Muscle layer of colon (tissue), 2 donors: ENCODE results near the gene MAP4K3.
"Not testable (repeated sequence)": the region's sequence is repeated elsewhere in the genome, so short reads cannot be mapped to it uniquely, and the experiment has no call there.

ENCODE experiments used
- H3K27ac ChIP-seq: one replicate; pipeline ENCODE4 v1.7.0; 2013; ENCODE audit warnings: low read depth, mild to moderate bottlenecking, low read length, moderate library complexity
- H3K27me3 ChIP-seq, 2 donors: one replicate each; pipeline ENCODE4 v1.7.0; 2013; ENCODE audit warnings: low read length in 2 of 2, mild to moderate bottlenecking in 2 of 2; ENCODE audit not compliant: insufficient read depth in 2 of 2, control insufficient read depth in 1 of 2
- H3K36me3 ChIP-seq: one replicate; pipeline ENCODE4 v1.7.0; 2013; ENCODE audit warnings: mild to moderate bottlenecking, low read length; ENCODE audit not compliant: insufficient read depth
- H3K4me1 ChIP-seq: one replicate; pipeline ENCODE4 v1.7.0; 2013; ENCODE audit warnings: mild to moderate bottlenecking, low read length; ENCODE audit not compliant: insufficient read depth
- H3K4me3 ChIP-seq, 2 donors: one replicate each; pipeline ENCODE4 v1.7.0; 2013; ENCODE audit warnings: low read length in 2 of 2, low read depth in 1 of 2, mild to moderate bottlenecking in 1 of 2, moderate library complexity in 1 of 2
- H3K9ac ChIP-seq: one replicate; pipeline ENCODE4 v1.7.0; 2013; ENCODE audit warnings: low read length
- H3K9me3 ChIP-seq: one replicate; pipeline ENCODE4 v1.7.0; 2013; ENCODE audit warnings: mild to moderate bottlenecking, low read length
- donor health status: abdominal sarcoma.
- donor health status: Adenocarcinoma of cecum.

Gene MAP4K3

GRCh38 chr2:39360342-39360741, 76.7 kb downstream of the MAP4K3 start:
- H3K27me3 ChIP-seq, H3K36me3 ChIP-seq, H3K4me1 ChIP-seq, H3K9ac ChIP-seq, H3K27ac ChIP-seq, H3K4me3 ChIP-seq, H3K9me3 ChIP-seq: not testable (repeated sequence)

- no peak overlapping the region for H3K4me3 ChIP-seq
- peaks cover 5% of the 10 kb centered on the region for H3K36me3 ChIP-seq
- peaks cover 6% of the 10 kb centered on the region for H3K9me3 ChIP-seq
- no peak overlapping the region for H3K27ac ChIP-seq
- H3K27me3 ChIP-seq: no peaks in the 10 kb centered on the region
- no peak overlapping the region for H3K9ac ChIP-seq
- H3K4me1 ChIP-seq: no peaks in the 10 kb centered on the region
Measured at GRCh38 chr2:39359453-39360038, 77.5 kb downstream of the MAP4K3 start.

- H3K27me3 ChIP-seq: no peaks in the 10 kb centered on the region
- no peak overlapping the region for H3K27ac ChIP-seq
- H3K9ac ChIP-seq: no peak overlapping the region
- H3K9me3 ChIP-seq: no peaks in the 10 kb centered on the region
- H3K4me1 ChIP-seq: no peaks in the 10 kb centered on the region
- no peak overlapping the region for H3K4me3 ChIP-seq
- H3K36me3 ChIP-seq: peaks cover 5% of the 10 kb centered on the region
Measured at GRCh38 chr2:39356922-39357639, 80.0 kb downstream of the MAP4K3 start.

- H3K36me3 ChIP-seq: peaks cover under 1% of the 10 kb centered on the region
- no peaks in the 10 kb centered on the region for H3K4me1 ChIP-seq
- no peak overlapping the region for H3K9ac ChIP-seq
- no peaks in the 10 kb centered on the region for H3K27me3 ChIP-seq
- no peak overlapping the region for H3K4me3 ChIP-seq
- no peaks in the 10 kb centered on the region for H3K9me3 ChIP-seq
- H3K27ac ChIP-seq: no peak overlapping the region
Measured at GRCh38 chr2:39350658-39351057, 86.4 kb downstream of the MAP4K3 start.

- no peaks in the 10 kb centered on the region for H3K9me3 ChIP-seq
Measured at GRCh38 chr2:39338502-39338901, 98.6 kb downstream of the MAP4K3 start.

GRCh38 chr2:39335930-39336329, 101.2 kb downstream of the MAP4K3 start:
- Histone ChIP-seq H3K9me3 (no peaks in the 10 kb centered on the region), H3K4me3 (no peak overlapping the region), H3K27me3 (no peaks in the 10 kb centered on the region), H3K27ac (no peak overlapping the region), H3K4me1 (peaks cover 5% of the 10 kb centered on the region), H3K9ac (no peak overlapping the region), H3K36me3 (peaks cover 3% of the 10 kb centered on the region)

More at GRCh38 chr2:39338502-39338901, 98.6 kb downstream of the MAP4K3 start:
- Histone ChIP-seq H3K4me3 (no peak overlapping the region), H3K36me3 (peaks cover 3% of the 10 kb centered on the region), H3K27ac (no peak overlapping the region), H3K27me3 (no peaks in the 10 kb centered on the region), H3K9ac (no peak overlapping the region), H3K4me1 (peaks cover 5% of the 10 kb centered on the region)

DNA sequence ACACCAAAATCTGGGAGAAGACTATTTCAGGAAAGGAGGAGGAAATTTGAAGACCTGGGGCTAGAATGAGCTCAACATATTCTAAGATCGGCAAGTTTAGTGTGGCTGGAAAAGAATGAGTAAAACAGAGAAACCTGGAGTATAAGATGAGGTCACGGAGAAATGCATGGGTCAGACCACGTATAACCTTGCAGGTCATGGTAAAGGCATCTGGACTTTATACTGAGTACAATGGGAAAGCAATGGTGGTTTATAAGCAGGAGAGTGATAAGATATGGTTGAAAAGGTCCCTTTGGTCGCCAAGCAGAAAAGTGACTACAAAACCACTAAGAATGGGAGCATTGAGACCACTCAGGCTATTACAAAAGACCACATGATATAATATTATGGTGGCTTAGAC, 102.1 kb downstream of the MAP4K3 start:
- H3K4me1 ChIP-seq: peaks cover 5% of the 10 kb centered on the region
- H3K9ac ChIP-seq: no peak overlapping the region
- no peak overlapping the region for H3K4me3 ChIP-seq
- peaks cover 10% of the 10 kb centered on the region for H3K36me3 ChIP-seq
- no peak overlapping the region for H3K27ac ChIP-seq
- H3K27me3 ChIP-seq: no peaks in the 10 kb centered on the region
- H3K9me3 ChIP-seq: no peaks in the 10 kb centered on the region

DNA sequence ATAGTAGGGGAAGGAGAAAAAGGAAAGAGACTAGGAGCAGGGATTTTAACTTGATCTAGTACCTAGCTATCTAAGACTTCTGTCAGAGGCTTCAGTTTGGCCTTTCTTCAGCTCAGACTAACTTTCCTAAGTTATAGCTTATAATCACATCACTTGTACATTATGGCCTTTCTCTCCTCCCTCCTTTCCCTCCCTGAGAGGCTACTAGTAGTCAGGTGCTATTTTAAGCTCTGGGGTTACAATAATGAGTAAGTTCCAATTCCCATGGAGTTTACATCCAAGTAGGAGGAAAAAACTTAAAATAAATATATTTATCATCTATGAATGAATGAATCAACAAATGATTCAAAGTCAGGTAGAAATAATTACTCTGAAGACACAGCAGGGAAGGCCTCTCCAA, 102.6 kb downstream of the MAP4K3 start:
- H3K4me1 ChIP-seq: peaks cover 5% of the 10 kb centered on the region
- no peaks in the 10 kb centered on the region for H3K27me3 ChIP-seq
- no peak overlapping the region for H3K9ac ChIP-seq
- no peaks in the 10 kb centered on the region for H3K9me3 ChIP-seq
- peaks cover 10% of the 10 kb centered on the region for H3K36me3 ChIP-seq
- no peak overlapping the region for H3K4me3 ChIP-seq
- no peak overlapping the region for H3K27ac ChIP-seq

DNA sequence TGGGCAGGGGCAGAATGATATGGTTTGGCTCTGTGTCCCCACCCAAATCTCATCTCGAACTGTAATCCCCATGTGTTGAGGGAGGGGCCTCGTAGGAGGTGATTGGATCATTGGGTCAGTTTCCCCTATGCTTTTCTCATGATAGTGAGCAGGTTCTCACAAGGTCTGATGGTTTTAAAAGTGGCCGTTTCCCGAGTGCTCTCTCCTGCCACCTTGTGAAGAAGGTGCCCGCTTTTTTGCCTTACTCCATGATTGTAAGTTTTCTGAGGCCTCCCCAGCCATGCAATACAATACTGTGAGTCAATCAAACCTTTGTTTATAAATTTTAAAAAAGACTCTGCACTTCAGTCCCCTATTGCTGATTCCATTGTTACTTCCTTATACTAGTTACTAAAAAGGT, 110.4 kb downstream of the MAP4K3 start:
- Histone ChIP-seq H3K4me1 (no peaks in the 10 kb centered on the region), H3K27ac (no peak overlapping the region), H3K27me3 (no peaks in the 10 kb centered on the region), H3K9ac (no peak overlapping the region), H3K9me3 (no peaks in the 10 kb centered on the region), H3K36me3 (peaks cover 7% of the 10 kb centered on the region), H3K4me3 (no peak overlapping the region)

- Histone ChIP-seq H3K4me3 (no peak overlapping the region), H3K36me3 (peaks cover 7% of the 10 kb centered on the region), H3K27me3 (no peaks in the 10 kb centered on the region), H3K4me1 (no peaks in the 10 kb centered on the region), H3K9me3 (no peaks in the 10 kb centered on the region), H3K9ac (no peak overlapping the region), H3K27ac (no peak overlapping the region)
Measured at GRCh38 chr2:39325966-39326365, 111.1 kb downstream of the MAP4K3 start.

DNA sequence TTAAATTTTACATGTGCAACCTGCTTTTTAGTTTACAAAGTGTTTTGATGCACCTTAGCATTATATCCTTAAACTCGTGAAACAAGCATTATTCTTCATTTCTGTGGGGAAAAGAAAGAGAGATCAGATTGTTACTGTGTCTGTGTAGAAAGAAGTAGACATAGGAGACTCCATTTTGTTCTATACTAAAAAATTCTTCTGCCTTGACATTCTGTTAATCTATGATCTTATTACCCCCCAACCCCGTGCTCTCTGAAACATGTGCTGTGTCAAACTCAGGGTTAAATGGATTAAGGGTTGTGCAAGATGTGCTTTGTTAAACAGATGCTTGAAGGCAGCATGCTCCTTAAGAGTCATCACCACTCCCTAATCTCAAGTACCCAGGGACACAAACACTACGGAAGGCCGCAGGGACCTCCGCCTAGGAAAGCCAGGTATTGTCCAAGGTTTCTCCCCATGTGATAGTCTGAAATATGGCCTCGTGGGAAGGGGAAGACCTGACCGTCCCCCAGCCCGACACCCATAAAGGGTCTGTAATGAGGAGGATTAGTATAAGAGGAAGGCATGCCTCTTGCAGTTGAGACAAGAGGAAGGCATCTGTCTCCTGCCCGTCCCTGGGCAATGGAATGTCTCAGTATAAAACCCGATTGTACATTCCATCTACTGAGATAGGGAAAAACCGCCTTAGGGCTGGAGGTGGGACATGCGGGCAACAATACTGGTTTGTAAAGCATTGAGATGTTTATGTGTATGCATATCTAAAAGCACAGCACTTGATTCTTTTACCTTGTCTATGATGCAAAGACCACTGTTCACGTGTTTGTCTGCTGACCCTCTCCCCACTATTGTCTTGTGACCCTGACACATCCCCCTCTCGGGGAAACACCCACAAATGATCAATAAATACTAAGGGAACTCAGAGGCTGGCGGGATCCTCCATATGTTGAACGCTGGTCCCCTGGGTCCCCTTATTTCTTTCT, 115.7 kb downstream of the MAP4K3 start:
- not testable (repeated sequence) for H3K4me3 ChIP-seq, H3K9ac ChIP-seq, H3K27me3 ChIP-seq, H3K4me1 ChIP-seq, H3K27ac ChIP-seq, H3K9me3 ChIP-seq, H3K36me3 ChIP-seq
